HUDEP-2 (cell line): Measurements from ENCODE around the gene CHAT.

Experiments
- DNase-seq, 76 experiments: peaks; one replicate each; lab custom pipeline; 2025; ENCODE audit not compliant: unreplicated experiment in 76 of 76; lab: John Stamatoyannopoulos, UW

CHAT gene

DNA sequence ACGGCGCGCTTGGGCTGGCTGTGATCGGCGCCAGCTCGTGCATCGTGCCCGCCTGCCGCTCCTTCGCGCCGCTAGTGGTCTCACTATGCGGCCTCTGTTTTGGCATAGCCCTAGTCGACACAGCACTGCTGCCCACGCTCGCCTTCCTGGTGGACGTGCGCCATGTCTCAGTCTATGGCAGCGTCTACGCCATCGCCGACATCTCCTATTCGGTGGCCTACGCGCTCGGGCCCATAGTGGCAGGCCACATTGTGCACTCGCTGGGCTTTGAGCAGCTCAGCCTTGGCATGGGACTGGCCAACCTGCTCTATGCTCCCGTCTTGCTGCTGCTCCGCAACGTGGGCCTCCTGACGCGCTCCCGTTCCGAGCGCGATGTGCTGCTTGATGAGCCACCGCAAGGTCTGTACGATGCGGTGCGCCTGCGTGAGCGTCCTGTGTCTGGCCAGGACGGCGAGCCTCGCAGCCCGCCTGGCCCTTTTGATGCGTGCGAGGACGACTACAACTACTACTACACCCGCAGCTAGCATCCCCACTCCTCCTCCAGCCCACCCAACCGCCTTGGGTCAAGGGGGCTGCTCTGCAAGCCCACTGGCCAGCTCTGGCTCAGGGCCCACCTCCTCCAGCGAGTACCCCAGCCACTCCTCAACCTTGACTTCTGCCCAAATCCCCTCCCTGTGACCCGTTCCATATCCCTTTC is 1.9 kb upstream of the CHAT start:
- no peak for DNase-seq

DNA sequence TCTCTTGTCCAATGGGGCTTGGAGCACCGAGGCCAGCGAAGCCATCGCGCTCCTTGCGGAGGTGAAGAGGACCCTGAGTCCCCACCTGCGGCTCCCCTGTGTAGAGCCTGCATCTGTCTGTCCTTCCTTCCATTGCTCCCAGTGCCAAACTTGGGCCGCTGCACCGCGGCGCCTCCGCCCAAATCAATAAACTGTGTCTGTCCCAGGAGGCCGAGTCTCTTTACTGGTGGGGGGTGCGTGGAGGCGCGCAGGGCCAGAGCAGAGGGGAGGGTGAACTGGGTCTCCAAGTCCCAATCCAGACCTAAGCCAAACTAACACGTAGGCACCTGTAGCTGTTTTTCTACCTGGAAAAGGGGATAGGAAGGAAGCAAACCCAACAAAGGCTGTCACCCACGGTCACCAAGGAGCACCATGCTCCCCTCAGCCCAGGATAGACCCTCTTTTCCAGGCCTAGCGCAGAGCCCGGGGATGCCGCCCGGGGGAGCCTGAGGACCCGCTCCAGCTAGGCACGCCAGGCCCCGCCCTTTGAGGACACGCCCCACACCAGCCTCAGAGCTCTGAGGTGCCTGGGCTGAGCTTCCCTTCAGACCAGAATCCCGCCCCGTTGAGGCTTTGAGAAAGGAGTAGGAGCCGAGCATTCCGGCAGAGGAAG is 1.2 kb upstream of the CHAT start:
- DNase-seq: no peak

DNA sequence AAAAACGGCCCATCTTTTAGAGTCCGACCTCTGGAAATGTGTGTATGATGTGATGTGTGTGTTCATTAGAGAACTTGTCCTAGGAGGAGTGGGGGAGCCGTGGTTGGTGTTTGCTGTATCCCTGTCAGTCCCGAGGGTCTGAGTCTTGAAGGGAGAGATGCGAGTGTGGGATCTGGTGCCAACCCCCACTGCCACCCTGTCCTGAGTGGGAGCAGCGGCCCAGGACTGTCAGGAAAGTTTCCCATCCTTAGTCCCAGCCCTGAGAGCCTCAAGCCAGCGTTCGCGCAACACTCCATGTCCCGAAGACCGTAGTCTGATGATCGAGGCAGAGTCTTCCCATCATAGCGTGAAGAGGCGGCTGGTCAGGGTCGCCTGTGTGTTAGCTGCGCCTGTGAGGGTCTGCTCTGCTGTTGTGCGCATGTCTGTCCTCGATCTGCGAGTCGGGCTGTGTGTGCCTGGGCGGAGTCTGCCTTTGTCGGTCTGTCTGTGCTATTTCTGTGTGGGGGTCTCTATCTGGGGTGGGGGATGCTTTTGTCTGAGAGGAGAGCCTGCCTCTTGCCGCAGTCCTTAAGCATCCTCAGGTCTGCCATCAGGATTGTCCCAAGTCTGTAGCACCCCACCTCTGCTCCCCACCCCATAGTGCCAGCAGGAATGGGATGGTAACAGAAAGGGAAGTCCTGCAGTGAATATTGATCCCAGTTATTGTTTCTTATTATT is 514 bp upstream of the CHAT start:
- DNase-seq: no peak

DNA sequence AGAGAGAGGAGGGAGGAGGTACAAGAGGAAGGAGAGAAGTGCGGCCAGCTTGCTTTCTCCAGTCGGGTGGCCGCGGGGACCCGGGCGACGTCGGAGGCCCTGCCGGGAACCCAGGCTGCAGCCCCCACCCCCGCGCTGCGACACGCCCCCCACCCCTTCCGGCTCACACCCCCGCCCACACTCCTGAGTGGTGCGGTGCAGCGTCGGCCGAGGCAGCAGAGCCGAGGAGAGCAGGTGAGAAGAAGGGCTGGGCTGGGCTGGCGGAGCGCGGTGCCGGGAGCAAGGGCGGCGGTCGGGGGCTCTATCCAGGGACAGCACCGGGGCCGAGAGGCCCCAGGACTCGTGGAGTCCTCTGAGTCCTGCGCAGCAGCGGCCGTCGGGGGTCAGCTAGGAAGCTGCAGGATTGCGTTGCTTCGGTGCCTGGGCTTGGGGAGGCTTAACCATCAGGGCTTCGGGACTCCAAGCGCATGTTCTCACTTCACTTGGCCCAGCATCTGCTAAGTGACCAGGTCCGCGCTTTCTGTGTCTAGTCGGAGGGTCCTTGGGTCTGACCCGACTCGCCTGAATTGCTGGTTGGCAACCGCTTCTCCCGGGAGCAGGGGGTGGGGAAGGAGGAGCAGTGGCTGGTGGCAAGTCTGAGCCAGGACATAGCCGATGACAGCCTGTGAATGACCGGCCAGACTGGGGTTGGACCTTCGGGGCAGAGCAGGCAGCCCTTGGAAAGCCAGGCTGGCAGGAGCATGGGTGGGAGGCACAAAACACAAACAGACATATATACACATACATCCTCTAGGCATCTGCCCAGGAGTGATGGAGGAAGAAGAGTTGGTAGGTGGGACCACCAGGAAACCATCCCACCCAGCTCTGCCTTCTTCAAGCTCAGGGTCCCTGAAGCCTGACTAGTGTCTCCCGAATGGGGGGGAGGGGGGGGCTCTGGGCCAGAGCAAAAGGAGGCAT is 683 bp downstream of the CHAT start:
- no peak for DNase-seq

DNA sequence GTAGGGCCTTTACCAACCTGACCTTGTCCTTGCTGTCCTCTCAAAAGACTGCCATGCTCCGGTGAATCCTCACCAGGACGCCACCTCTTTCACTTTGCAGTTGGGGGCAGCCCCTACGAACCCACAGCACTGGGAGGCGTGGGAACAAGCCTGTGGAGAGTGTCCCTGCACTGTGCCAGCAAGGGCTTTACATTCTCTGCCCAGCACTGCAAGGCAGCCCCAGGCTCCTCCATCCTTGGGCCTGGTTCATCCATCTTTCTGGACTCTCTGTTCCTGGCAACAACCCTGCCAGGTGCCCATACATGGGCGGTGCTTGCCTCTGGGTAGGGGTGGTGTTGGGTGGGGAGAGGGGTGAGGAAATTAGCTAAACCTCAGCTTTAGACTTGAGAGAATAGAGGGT is 1.4 kb downstream of the CHAT start:
- DNase-seq: peak in 1 of 76 experiments; percentile 8

DNA sequence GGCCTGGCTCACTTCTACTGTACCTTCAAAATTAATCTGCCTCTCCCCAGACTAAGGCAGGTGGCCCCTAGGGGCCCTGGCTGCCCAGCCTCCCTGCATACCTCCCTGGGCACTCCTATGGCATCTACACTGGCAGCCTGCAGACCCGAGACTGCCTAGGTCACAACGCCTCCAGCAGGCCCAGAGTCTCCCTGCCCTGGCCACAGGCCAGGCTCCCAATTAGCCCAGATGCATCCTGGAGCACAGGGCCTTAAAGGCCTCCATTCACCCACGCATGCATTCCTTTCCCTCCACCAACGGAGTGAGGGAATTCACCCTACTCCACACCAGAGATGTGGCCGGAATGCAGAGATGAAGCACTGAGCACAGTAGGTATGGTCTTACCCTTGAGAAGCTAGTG is 1.9 kb downstream of the CHAT start:
- DNase-seq: no peak

DNA sequence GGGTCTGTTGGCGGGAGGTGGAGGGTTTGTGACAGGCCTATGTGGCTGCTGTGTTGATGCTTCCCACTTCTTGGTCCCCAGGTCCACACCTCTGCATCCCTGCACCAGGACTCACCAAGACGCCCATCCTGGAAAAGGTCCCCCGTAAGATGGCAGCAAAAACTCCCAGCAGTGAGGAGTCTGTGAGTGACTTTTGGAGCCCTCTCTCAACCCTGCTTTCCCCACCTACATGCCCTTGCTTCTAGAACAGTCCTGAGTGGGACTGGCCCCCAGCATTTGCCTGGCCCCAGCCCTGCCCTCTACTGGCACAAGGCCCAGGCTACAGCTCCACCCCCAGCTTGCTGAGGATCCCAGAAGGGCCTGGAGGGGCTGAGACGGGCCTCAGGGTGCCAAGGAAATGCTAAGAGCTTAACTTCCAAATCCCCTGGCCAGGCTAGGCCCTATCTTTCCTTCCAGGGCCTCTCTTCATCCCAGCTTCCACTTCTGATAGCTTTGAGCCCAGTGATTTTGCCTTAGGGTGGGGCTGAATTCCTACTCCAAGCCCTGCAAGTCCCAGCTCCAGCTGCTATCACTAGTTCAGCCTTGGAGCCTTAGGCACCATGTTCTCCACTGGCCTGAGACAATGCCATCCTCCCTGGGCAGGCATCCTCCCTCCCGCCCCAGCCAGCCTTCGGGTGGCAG is 2.7 kb downstream of the CHAT start:
- DNase-seq: peak in 2 of 76 experiments; percentile 4 to 7

DNA sequence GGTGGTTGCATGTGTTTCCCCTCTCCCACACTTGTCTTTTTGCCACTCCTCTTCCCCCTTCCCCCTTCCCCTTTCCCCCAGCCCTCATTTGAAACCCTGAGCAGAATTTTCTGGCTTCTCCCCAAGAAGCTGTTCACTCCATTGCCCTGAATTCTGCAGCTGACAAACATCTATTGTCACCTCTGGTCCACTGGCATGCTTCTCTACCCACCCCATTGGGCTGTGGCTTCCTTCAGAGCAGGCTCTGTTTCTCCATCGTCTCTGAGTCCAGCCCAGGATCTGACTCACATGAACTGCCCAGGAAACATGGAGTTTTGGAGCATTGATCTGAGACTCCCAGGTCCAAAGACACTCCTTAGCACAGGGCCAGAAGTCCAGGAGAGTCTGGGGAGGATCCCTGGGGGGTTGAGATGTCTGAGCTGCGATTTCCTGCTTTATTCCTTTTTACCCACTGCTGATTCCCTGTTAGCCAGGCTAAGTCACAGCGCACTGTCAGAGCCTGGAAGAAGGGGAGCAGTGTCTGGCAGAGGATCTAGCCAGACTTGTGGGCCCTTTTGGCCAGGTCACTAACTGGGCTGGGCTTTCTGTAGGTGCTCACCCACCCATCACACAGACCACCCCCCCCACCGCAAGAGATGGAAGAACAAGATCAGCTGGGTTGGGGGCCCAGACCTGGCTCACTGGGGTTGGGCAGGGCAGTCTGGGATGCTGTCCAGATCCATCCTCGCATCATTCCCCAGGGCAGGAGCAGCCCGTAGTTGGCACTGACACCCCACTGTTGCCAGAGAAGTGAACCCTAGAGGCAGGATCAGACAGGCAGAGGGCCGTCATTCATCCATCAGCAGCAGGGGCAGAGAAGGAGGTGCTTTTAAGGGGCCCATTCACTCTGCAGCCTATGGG is 3.5 kb downstream of the CHAT start:
- DNase-seq: no peak

DNA sequence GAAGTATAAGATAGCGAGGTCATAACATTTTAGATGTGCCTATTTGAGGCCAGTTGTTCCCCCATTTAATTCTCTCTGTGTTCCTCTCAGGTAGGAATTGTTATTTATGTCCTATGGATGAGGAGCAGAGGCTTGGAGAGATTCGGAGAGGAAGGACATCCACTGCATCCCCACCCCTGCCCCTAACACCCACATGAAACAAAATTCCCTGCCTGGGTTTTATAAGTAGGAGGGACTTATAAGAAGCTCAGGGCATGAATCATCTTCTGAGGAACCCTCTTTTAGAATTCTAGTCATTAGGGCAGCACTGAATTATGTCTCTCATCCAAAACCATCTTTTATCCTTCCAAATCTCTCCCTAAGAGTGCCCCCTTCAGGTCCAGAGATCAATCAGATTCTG is 5.0 kb downstream of the CHAT start:
- DNase-seq: no peak

DNA sequence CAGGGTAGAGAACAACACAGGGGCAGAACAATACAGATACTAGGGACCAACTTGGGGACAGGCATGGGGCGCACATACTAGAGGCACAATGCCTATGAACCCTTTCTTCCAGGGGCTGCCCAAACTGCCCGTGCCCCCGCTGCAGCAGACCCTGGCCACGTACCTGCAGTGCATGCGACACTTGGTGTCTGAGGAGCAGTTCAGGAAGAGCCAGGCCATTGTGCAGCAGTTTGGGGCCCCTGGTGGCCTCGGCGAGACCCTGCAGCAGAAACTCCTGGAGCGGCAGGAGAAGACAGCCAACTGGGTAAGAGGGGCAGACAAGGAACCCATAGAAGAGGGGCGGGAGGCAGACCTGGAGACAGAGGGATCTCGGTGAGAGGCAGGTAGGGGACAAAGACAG is 5.8 kb downstream of the CHAT start:
- DNase-seq: no peak

DNA sequence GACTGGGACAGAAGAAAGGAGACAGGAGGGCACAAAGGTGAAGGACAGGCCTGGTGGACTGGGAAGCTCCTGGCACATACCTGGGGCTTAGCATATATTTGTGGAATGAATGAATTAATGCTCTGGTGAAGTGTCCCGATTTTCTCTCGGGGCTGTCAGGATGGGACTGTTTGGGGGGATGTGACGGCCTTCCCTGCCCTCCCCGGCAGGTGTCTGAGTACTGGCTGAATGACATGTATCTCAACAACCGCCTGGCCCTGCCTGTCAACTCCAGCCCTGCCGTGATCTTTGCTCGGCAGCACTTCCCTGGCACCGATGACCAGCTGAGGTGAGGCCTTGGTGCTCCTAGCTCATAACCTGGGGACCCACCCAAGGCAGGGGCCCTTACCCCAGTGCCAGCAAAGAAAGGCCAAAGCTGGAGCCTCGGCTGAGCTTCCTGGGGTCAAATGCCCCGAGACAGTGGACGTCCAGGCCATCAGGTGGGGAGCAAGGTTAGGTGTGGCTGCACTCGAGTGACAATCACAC is 6.5 kb downstream of the CHAT start:
- no peak for DNase-seq

DNA sequence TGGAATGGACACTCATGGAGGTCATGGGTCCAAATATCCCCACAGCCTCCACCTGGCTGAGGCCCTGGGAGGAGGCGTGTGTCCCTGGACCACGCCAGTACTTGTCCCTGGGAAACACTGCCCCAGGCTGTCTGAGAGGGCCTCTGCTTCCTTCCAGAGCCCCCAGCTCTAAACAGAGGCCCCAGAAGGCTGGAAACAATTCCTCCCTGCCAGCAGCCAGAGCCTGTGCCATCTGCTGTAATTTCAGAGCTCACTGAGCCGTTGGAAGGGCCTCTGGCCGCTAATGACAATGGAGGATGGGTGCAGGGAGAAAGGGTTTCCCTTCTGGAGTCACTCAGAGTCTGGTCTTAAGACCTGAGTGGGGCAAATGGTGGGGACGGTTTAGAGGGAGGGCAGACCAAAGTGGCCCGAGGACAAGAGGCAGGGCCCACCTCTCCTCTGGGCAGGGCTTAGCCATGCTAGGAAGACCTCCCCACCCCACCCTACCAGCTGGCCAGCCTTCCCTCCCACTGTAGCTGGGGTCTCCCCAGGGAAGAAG is 7.1 kb downstream of the CHAT start:
- DNase-seq: no peak

DNA sequence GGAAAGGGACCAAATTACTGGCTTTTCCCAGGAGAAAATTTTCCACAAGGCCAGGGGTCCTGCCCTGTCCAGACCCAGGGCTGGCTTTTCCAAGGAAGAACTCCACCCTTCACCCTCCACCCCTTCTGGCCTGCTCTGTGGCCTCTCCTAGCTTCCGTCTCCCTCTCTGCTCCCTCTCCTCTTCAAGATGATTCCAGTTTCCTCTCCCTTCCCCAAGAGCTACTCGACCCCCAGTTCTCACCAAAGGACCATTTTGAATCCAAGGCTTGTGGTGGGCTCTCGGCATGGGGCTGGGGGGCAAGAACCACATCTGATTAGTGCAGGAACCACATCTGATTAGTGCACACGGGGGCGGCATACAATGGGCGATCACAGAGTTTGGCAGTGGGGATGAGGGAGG is 7.7 kb downstream of the CHAT start:
- DNase-seq: no peak

DNA sequence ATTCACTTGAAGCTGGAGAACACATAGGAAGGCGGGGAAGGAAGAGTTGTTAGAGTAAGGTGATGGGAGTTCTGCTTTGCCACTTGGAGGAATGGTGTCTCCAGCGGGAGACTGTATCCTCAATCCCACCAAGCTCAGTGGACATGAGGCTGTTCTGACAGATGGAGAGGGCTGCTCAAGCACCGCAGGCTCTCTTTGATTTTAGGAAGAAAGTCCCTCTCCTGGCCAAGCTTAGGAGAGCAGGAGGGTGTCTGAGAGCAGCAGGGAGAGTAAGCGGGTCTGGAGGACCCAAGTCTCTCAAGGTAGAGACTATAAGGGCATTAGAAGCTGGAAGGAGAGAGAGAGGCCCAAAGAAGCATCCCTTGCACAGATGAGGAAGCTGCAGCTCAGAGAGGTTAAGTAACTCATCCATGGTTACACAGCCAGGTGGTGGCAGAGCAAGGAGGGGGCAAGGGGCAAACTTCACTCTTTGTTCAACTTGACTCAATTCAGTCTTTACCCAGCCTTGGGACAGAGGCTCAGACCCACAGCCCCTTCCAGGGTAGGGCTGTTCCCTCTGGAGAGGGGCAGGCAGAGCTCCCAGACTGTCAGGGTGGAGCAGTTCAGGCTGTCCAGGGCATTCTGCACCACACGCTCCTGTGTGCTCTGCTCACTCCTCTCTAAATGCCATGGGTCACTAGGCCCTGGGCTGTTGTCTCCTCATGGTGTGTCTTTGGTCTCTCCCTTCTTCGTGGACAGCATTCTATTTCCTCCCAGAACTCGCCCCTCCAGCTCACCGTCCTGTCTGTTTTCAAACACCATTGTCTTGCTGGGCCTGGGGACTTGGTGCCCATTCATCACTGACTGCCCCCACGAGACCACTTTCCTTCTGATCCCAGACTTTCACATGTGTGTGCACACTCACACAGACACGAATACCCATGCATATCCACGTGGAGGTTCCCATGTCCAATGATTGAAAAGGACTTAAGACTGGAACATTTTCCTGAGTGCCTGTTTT is 8.9 kb downstream of the CHAT start:
- no peak for DNase-seq

DNA sequence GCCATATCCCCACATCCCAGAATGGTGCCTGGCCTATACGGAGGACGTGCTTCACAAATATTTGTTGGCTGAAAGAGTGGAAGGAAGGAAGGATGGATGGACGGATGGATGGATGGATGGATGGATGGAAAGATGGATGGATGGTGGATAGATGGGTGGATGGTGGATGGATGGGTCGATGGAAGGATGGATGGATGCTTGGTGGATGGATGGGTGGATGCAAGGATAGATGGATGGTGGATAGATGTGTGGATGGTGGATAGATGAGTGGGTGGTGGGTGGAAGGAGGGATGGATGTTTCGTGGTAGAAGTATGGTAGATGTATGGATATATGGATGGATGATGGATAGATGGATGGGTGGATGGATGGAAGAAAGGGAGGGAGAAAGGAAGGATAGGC is 10.8 kb downstream of the CHAT start:
- no peak for DNase-seq

DNA sequence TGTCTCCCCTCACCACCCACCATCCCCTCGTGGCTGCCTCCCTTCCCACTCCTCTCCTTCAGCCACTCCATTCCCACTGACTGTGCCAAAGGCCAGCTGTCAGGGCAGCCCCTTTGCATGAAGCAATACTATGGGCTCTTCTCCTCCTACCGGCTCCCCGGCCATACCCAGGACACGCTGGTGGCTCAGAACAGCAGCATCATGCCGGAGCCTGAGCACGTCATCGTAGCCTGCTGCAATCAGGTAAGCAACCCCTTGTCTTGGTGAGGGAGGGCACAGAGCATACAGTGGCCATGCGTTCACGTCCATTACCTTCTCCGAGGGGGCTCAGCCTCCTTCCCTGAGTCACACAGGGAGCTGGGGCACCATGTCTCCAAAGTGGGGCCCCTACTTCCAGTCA is 11.6 kb downstream of the CHAT start:
- no peak for DNase-seq

DNA sequence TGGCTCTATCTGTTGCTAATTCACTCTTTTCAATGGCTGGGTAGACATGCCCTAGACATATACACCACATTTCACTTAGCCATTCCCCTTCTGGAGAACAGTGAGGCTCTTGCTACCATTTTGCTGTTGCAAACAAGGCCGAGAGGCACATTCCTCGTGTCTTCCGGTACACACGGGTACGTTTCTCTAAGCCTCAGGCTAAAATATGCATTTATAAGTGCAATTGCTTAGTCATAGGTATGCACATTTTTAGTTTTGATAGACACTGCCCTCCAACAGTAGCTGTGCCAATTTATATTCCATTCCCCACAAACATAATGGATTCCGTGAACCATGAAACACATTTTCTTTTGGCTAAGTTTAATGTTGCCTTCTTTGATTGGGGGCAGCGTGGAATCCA is 13.2 kb downstream of the CHAT start:
- DNase-seq: no peak
